Mesodermal cell (in vitro differentiated cells): ENCODE results near the gene MED12L.

Experiments used
- H3K27ac ChIP-seq: 2 replicates; pipeline ENCODE4 v1.7.0; 2013; ENCODE audit warnings: mild to moderate bottlenecking, low read depth, low read length, moderate library complexity; ENCODE audit not compliant: severe bottlenecking
- H3K36me3 ChIP-seq: 2 replicates; pipeline ENCODE4 v1.7.1; 2013; ENCODE audit warnings: mild to moderate bottlenecking, low read length, moderate library complexity; ENCODE audit not compliant: control insufficient read depth, insufficient read depth
- H3K4me1 ChIP-seq: one replicate; pipeline ENCODE4 v1.7.1; 2013; ENCODE audit warnings: mild to moderate bottlenecking, low read length; ENCODE audit not compliant: insufficient read depth, control insufficient read depth, poor library complexity, severe bottlenecking
- H3K4me3 ChIP-seq: 2 replicates; pipeline ENCODE4 v1.7.0; 2013; ENCODE audit warnings: low read length, control low read depth, mild to moderate bottlenecking; ENCODE audit not compliant: insufficient read depth, poor library complexity, severe bottlenecking; ENCODE audit errors: extremely low read depth
- H3K9me3 ChIP-seq: 2 replicates; pipeline ENCODE4 v1.7.1; 2013; ENCODE audit warnings: mild to moderate bottlenecking, low read length, moderate library complexity; ENCODE audit not compliant: control insufficient read depth
- WGBS, 2 experiments: methylation state at CpG; one replicate each; pipeline ENCODE4 v1.1.5; 2013; ENCODE audit warnings: missing lambda C conversion rate in 2 of 2; ENCODE audit not compliant: insufficient coverage in 2 of 2; 5-methylcytosine and 5-hydroxymethylcytosine counted together

Gene MED12L

GRCh38 chr3:151321526-151321925 lies 236.1 kb downstream of the MED12L start:
- H3K36me3 ChIP-seq, result no peaks in the 10 kb centered on the region
- no peak overlapping the region for H3K4me3 ChIP-seq
- no peaks in the 10 kb centered on the region for H3K9me3 ChIP-seq
- WGBS, 2 experiments, result no CpG with 5 or more reads among the region's 1 CpG
- H3K4me1 ChIP-seq, result peaks cover 9% of the 10 kb centered on the region
- no peak overlapping the region for H3K27ac ChIP-seq

- no CpG with 5 or more reads among the region's 1 CpG for WGBS, 2 experiments
- Histone ChIP-seq H3K4me3 (no peak overlapping the region), H3K9me3 (no peaks in the 10 kb centered on the region), H3K36me3 (no peaks in the 10 kb centered on the region), H3K27ac (no peak overlapping the region), H3K4me1 (peaks cover under 1% of the 10 kb centered on the region)
Observed at GRCh38 chr3:151322511-151322910, 237.0 kb downstream of the MED12L start.

- H3K4me3 ChIP-seq, result no peak overlapping the region
- H3K36me3 ChIP-seq, result no peaks in the 10 kb centered on the region
- no peaks in the 10 kb centered on the region for H3K4me1 ChIP-seq
- H3K9me3 ChIP-seq, result no peaks in the 10 kb centered on the region
- WGBS, 2 experiments, result no CpG with 5 or more reads among the region's 3 CpGs
- no peak overlapping the region for H3K27ac ChIP-seq
Observed at GRCh38 chr3:151327571-151328198, 242.2 kb downstream of the MED12L start.

DNA sequence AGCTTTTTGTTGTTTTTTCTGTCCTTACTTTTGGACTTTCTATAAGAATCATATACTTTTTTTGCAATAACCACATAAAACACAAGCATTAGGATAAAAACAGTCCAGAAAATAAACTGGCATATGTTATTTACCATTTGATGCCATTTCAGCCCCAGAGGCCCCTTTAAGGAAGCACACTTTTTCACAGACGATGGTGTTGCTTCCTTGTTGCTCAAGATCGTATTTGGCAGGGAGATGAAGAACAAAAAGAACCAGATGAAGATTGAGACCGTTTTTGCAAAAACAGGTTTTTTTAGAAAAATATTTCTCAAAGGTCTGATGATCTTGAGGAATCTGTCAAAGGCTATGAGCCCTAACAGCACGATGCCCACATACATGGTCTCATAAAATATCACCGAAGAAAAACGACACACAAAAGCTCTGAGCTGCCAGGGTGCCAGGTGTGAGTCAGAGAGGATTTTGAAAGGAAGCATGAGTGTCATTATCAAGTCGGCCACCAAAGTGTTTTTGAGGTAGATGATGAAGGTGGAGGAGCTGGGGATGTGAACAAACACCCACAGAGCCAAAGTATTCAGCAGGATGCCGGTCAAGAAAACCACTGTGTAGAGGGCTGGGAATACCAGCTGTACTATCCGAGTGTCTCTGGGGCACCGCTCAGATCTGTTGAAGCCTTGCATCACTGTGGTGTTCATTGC lies 243.0 kb downstream of the MED12L start:
- H3K4me1 ChIP-seq, result no peaks in the 10 kb centered on the region
- 83 to 84% methylated on average over 8 of the region's 10 CpGs for WGBS, 2 experiments
- H3K4me3 ChIP-seq, result no peak overlapping the region
- no peak overlapping the region for H3K27ac ChIP-seq
- no peaks in the 10 kb centered on the region for H3K36me3 ChIP-seq
- no peaks in the 10 kb centered on the region for H3K9me3 ChIP-seq

DNA sequence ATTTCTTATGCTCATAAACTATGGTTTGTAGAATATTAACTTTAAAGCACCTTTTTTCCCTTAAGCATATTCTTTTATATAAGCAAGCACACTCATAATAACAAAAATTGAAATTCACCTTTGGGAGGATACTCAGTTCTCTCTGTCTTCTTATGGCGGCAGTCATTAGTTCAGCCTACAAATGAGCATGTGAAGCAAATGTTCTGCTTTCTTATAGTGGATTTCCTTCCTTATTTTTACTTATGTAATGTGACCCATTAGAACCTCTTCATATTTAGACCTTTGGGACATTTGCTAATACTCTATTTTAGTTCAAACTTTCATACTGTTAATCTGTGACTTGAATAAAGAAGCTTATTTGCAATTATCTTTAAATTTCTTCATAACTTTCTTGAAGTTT lies 243.9 kb downstream of the MED12L start, which contains the start of gene P2RY13:
Gene P2RY13, minus strand, starts transcription at position 187 of the 400 bp plus-strand sequence. Its CDS starts 21 bp downstream, at position 166.
- Histone ChIP-seq H3K4me1 (no peaks in the 10 kb centered on the region), H3K27ac (no peak within 1 kb of the TSS), H3K36me3 (no peaks in the 10 kb centered on the region), H3K4me3 (no peak within 1 kb of the TSS), H3K9me3 (no peaks in the 10 kb centered on the region)
- no CpG with 5 or more reads among the region's 1 CpG for WGBS, 2 experiments

- 96 to 100% methylated on average over 2 to 3 of the region's 4 CpGs for WGBS, 2 experiments
- Histone ChIP-seq H3K4me3 (no peak overlapping the region), H3K27ac (no peak overlapping the region), H3K4me1 (no peaks in the 10 kb centered on the region), H3K9me3 (no peaks in the 10 kb centered on the region), H3K36me3 (no peaks in the 10 kb centered on the region)
Observed at GRCh38 chr3:151330379-151330778, 244.9 kb downstream of the MED12L start.

DNA sequence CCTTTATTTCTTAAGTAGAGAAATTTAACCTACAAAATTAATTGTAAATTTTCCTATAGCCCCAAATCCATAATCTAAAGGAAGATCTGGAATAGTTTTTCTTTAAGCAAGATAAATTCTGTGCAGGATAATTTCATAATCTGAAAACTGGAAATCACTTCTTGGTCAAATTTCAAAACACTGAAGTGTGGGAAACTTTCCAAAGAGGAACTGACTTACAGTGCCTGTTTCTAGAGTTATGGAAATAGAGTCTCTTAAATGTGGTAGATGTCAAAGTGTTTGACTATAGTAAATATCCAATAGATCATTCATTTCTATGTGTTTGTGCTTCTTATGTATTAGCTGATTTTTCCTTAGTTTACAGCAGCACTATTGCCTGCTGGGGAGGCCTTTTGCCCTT lies 245.4 kb downstream of the MED12L start:
- Histone ChIP-seq H3K4me3 (no peak overlapping the region), H3K9me3 (no peaks in the 10 kb centered on the region), H3K27ac (no peak overlapping the region), H3K4me1 (no peaks in the 10 kb centered on the region), H3K36me3 (no peaks in the 10 kb centered on the region)

DNA sequence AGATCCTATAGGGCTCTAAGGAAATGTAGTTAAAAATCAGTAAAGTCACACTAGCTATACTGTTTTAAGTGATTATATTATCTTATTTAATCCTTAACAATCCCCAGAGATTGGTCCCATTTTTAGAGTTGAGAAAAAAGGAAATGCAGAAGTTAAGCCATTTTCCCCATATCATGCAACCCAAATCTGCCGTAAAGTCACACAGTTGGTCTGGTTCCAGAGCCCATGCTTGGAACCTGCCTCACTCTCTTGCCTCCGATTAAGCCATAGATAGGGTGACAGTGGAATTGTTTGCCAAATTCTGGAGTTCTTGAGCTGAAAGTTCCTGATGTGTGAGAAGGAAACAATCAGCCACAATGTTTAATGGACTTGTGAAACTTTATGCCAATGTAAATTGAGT lies 246.2 kb downstream of the MED12L start:
- no peaks in the 10 kb centered on the region for H3K36me3 ChIP-seq
- H3K4me1 ChIP-seq, result no peaks in the 10 kb centered on the region
- no peak overlapping the region for H3K4me3 ChIP-seq
- WGBS, 2 experiments, result 100% methylated on average over 1 to 2 of the region's 2 CpGs
- H3K9me3 ChIP-seq, result no peaks in the 10 kb centered on the region
- no peak overlapping the region for H3K27ac ChIP-seq

GRCh38 chr3:151345859-151346258 lies 260.4 kb downstream of the MED12L start:
- Histone ChIP-seq H3K4me1 (no peaks in the 10 kb centered on the region), H3K27ac (no peak overlapping the region), H3K4me3 (no peak overlapping the region), H3K36me3 (no peaks in the 10 kb centered on the region), H3K9me3 (no peaks in the 10 kb centered on the region)
- 85 to 100% methylated on average over 1 to 2 of the region's 2 CpGs for WGBS, 2 experiments

DNA sequence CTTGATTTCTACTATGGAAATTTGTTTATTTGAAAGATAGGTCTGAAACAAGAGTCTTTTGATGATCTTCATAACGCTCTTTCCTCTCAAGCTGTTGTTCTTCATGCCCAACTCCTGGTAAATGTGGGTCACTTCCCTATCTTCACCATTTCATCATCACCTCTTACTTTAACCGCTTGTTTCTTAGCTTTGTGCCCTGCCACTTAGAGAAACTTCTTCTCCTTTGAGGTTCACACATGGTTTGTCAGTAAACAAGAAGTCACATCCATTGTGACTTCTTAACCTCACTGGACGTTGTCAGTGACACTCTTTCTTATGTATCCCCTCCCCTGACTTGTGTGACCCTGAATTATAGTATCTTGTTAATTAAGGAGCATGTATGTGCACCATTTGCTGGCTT lies 260.8 kb downstream of the MED12L start:
- H3K4me3 ChIP-seq, result no peak overlapping the region
- no peaks in the 10 kb centered on the region for H3K9me3 ChIP-seq
- H3K4me1 ChIP-seq, result no peaks in the 10 kb centered on the region
- H3K36me3 ChIP-seq, result no peaks in the 10 kb centered on the region
- H3K27ac ChIP-seq, result no peak overlapping the region
- 69 to 100% methylated on average over 1 to 2 of the region's 3 CpGs for WGBS, 2 experiments

DNA sequence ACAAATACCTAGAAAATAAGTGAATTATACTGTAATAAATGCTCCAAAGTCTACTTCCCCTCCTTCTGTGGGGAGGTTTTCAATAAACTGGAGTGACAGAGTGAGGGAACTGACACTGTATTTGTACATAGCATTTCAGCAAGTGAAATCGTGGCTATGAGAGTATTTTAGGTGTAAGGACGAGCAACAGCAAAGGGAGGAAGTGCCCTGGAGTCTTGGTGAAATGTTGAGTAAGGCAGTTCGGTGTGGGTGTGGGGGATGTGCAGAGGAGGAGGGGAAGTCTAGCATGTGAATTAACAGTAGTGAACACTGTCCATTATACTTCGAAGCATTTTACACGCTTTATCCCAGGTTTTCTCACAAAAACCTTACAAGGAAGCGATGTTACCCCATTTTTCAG lies 262.0 kb downstream of the MED12L start:
- WGBS, 2 experiments, result 67% methylated on average over 3 to 4 of the region's 6 CpGs
- Histone ChIP-seq H3K27ac (no peak overlapping the region), H3K4me1 (no peaks in the 10 kb centered on the region), H3K36me3 (no peaks in the 10 kb centered on the region), H3K4me3 (no peak overlapping the region), H3K9me3 (no peaks in the 10 kb centered on the region)
